ELR (cell line): ENCODE results near the gene RAP1A.

Experiments
- DNase-seq: peaks from one replicate; pipeline ENCODE4 v3.0.0-alpha.2; 2015; ENCODE audit warnings: low read depth

Gene RAP1A

GRCh38 chr1:111720274-111720976 lies 100.8 kb downstream of the RAP1A start:
- no peak for DNase-seq

- no peak for DNase-seq
These were observed 101.6 kb downstream of the RAP1A start for GRCh38 chr1:111720977-111721786.

GRCh38 chr1:111723091-111723806 lies 103.7 kb downstream of the RAP1A start:
- DNase-seq = no peak

- no peak for DNase-seq
These were observed 104.3 kb downstream of the RAP1A start for GRCh38 chr1:111723871-111724270.

- no peak for DNase-seq
These were observed 105.6 kb downstream of the RAP1A start for GRCh38 chr1:111725192-111725591.

GRCh38 chr1:111727056-111727455 lies 107.5 kb downstream of the RAP1A start:
- DNase-seq = no peak

GRCh38 chr1:111729271-111729921 lies 109.8 kb downstream of the RAP1A start:
- DNase-seq = no peak

- no peak for DNase-seq
These were observed 110.5 kb downstream of the RAP1A start for GRCh38 chr1:111729946-111730681.

- DNase-seq = no peak
These were observed 111.1 kb downstream of the RAP1A start for GRCh38 chr1:111730706-111731105.

GRCh38 chr1:111731956-111732355 lies 112.4 kb downstream of the RAP1A start:
- DNase-seq = no peak

GRCh38 chr1:111732718-111733117 lies 113.1 kb downstream of the RAP1A start:
- no peak for DNase-seq

GRCh38 chr1:111733183-111733991 lies 113.8 kb downstream of the RAP1A start:
- peak; percentile 91 for DNase-seq

- DNase-seq = no peak
These were observed 114.4 kb downstream of the RAP1A start for GRCh38 chr1:111733992-111734341.

- no peak for DNase-seq
These were observed 114.8 kb downstream of the RAP1A start for GRCh38 chr1:111734426-111734825.

- DNase-seq = no peak
These were observed 115.3 kb downstream of the RAP1A start for GRCh38 chr1:111734856-111735255.

GRCh38 chr1:111735321-111735720 lies 115.7 kb downstream of the RAP1A start:
- DNase-seq = no peak

GRCh38 chr1:111735858-111736544 lies 116.4 kb downstream of the RAP1A start:
- no peak for DNase-seq

GRCh38 chr1:111736548-111737215 lies 117.1 kb downstream of the RAP1A start:
- DNase-seq = no peak
